GM19238 (cell line): ENCODE measurements around the gene TCF15.
"Not testable (repeated sequence)": the region's sequence is repeated elsewhere in the genome, so short reads cannot be mapped to it uniquely, and the experiment has no call there.

Experiments
- DNase-seq: peaks from one replicate; pipeline ENCODE4 v3.0.0; 2011; ENCODE audit warnings: low spot score; ENCODE audit not compliant: insufficient read length

TCF15 gene

GRCh38 chr20:642398-643174 lies 32.5 kb upstream of the TCF15 start:
- DNase-seq: no peak

GRCh38 chr20:642013-642397 lies 31.9 kb upstream of the TCF15 start:
- DNase-seq: not testable (repeated sequence)

DNA sequence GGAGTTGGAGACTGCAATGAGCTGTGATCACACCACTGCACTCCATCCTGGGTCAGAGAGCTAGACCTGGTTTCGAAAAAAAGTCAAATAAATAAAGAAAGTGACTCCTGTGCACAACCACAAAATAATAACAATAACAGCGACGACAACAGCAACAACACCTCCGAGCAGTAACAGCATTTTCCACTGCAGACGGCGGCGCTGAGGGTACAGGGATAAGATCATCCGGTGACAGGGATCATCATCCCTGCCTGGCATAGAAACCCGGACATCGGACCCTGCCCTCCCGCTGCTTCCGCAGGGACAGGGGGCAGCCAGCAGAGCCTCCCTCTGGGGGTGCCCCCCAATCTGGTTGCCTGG lies 31.4 kb upstream of the TCF15 start:
- no peak for DNase-seq

GRCh38 chr20:640674-641515 lies 30.8 kb upstream of the TCF15 start:
- DNase-seq: no peak

GRCh38 chr20:638579-638978 lies 28.5 kb upstream of the TCF15 start:
- no peak for DNase-seq

- no peak for DNase-seq
Measured at GRCh38 chr20:637559-637958, 27.4 kb upstream of the TCF15 start.

- no peak for DNase-seq
Measured at GRCh38 chr20:635893-636338, 25.8 kb upstream of the TCF15 start.

DNA sequence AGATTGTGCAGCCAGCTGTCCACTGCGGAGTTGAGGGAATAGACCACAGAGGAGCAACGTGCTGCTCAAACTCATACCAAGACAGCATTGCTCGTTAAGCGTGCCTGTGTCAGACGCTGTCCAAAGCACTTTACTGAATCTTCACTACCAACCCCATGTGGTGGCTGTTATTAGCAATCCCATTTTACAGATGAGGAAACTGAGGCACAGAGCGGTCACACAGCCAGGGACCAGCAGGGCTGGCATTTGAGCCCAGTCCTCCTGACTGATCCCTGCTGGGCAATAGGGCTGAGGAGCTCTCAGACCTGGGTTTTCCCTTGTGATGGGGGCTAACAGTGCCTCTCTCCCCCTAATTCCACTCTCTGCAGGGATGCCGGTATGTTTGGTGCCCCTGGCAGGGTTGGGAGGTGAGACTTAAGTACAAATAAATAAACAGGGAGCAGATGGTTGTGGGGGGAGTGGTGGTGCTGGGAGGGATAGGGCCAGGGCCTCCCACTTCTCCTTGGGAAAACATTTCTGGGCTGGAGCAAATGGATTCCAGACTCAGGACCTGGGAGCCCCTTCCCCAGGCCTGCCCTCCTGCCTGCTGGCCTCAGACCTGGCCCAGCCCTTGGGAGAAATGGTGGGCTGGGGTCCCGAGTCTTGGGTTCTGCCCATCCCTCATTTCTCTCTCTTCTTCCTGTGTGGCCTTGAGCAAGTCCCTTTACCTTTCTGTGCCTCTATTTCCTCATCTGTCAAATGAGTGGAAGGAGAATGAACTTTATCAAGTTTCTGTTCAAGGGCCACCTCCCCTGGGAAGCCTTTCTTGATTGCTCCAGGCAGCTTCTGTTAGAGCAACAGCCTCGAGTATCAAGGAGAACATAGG lies 25.2 kb upstream of the TCF15 start:
- DNase-seq: no peak

- no peak for DNase-seq
Measured at GRCh38 chr20:634148-634925, 24.2 kb upstream of the TCF15 start.

DNA sequence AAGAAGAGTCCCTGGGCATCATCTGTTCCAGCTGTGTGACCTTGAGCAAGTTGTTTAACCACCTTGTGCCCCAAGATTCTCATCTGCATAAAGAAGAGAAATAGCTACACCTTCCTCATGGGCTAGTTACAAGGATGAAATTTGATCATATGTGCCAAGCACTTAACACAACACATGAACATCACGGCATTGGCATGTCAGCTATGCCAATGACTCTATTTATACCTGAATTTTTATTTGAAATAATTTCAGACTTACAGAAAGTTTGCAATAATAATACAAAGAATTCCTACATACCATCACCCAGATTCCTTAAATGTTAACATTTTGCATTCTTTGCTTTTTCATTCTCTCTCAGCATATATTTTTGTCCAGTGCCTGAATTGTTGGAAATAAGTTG lies 21.0 kb upstream of the TCF15 start:
- no peak for DNase-seq

DNA sequence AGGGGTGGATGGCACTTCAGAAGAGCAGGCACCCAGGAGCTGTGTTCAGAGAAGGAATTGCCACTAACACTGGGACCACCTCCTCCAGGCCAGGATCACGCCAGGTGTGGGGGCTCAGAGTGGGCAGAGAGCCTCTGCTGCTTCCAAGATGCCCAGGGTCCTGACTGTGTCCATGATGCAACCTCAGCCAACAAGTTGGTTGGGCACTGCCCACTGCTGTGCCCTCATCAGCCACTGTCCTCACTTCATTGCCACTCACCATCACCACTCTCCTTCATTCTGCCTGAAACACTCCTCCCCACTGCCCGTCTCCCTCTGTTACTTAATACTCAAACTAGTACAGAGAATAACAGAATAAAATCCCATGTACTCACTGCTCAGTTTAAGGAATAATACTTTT lies 16.5 kb upstream of the TCF15 start:
- no peak for DNase-seq

- DNase-seq: no peak
Measured at GRCh38 chr20:625360-625932, 15.3 kb upstream of the TCF15 start.

DNA sequence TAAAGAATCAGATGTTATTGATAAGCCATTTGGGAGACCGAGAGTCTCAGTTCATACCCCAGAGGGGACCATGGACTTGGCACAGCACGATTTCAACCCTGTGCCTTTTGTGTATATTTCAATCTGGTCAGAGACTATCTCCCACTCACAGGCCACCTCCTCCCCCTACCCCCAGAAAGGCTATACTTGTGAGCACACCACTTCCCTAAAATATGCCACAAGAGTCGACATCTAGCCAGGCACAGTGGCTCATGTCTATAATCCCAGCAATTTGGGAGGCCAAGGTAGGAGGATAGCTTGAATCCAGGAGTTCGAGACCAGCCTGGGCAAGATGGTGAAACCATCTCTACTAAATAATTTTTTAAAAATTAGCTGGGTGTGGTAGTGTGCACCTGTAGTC lies 13.6 kb upstream of the TCF15 start:
- no peak for DNase-seq

DNA sequence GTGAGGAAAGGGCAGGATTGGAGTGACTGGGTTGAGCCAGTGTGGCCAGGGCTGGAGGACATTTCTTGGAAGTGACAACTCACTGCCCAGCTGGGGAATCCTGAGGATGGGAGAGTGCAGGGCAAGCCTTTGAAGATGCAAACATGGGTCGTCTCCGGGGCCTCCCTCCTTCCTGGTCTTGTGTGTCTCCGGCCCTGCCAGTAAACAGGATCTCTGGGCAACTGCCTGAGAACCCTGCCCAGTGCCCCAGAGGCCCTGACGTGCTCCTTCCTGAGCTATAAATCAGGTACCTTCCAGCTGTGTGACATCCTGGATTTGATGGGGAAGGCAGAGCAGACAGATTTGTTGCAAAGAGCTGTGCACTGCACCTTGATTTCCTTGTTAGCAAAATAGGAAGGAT lies 12.9 kb upstream of the TCF15 start:
- no peak for DNase-seq

DNA sequence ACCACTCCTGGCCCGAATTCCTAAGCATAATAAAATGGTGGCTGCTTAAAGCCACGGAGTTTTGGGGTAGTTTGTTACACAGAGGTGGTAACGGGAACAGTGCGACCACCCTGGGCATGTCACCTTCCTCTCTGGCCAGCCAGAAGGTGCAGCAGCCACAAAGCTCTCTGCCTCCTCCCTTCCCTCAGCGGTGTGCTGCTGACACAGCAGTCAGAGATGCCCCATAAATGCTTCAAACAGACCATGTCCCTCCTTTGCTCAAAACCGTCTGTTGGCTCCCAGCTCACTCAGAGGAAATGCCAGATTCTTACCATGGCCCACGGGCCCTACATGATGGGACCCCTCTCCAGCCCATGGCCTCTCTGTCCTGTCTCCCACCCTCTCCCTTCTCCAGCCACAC lies 12.1 kb upstream of the TCF15 start:
- no peak for DNase-seq

DNA sequence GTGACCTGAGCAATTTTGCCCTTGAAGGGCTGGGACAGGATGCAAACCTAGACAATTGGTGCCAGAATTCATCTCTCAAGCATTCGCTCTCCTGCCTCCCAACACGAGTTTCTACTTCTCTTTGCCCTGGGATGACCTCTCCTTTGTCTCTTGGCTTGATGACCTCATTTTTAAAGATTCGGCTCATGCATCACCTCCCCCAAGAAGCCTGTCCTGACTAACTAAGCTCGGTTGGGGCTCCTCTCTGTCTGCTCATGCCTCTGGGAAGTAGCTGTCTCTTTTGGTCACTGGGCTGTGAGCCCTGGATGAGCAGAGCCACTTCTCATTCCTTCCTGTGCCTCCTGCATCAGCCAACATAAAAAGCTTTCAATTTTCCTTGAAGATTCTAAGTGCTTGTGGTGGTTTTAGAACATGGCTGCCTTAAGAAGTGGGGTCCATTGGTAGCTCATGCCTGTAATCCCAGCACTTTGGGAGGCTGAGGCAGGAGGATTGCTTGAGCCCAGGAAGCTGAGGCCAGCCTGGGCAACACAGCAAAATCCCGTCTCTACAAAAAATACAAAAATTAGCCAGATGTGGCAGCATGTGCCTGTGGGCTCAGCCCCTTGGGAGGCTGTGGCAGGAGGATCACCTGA lies 11.1 kb upstream of the TCF15 start:
- no peak for DNase-seq

DNA sequence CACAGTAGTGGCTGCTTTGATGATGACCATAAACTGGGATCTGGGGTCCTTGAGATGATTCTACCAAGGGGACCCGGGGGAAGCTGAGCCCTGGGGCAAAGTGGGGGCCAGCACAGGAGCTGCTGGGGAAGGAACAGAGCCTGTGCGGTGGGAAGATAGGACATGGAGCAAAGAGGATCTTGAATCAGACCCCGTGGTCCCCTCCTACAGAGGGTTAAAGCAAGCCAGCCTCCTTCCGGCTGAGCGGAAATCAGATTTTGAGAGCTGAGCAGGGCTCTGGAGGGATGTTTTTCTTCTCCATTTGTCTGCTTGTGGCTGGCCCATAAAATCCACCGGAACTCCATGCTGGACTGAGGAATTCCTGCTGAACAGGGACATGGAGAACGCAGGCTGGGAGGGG lies 10.1 kb upstream of the TCF15 start:
- no peak for DNase-seq

- no peak for DNase-seq
Measured at GRCh38 chr20:618980-619379, 8.9 kb upstream of the TCF15 start.

GRCh38 chr20:617934-618690 lies 8.0 kb upstream of the TCF15 start:
- no peak for DNase-seq

GRCh38 chr20:615514-615913 lies 5.4 kb upstream of the TCF15 start:
- DNase-seq: no peak
